ENCODE data around the gene ZNF878. TPM values are rescaled to one million over a fixed set of nuclear protein-coding genes. Genes with fewer than 3 reads are reported as not detected.
"Not testable (repeated sequence)": the region's sequence is repeated elsewhere in the genome, so short reads cannot be mapped to it uniquely, and the experiment has no call there.

The ZNF878 gene
- total RNA-seq (2014; rRNA removed; shearing (Covaris generic)): 0.79 and 1.5 TPM in 2 replicates

DNA sequence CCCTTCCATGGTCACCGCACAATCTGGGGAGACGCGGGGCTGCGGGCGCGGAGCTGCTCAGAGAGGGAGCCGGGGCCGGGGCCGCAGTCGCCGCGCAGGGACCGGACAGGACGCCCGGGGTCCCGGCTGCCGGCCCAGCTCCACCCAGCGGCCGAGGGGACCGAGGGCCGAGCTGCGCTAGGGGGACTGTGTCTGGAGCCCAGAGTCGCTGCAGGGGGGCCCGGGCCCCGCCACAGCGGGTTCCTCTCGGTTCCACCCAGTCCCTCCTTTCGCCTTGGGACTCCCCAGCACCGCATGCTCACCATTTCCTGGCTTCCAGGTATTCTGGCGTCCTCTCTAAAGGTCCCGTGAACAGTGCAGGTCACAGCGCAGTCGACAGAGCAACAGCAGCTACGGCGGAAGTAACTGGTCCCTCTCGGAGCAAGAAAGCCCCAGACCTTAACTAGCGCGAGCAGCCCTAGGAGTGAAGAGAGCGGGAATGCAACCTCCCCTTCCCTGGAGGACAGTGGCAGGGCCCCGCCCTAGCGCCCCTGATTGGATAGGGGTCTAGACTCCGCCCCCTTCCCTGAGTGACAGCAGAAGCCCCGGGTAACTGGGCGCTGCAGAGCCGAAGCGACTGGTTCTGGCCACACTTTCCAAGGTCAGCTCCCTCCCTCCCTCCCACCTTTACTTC, at the start of gene ZNF878:
Gene ZNF878, minus strand, starts transcription at position 465 of the 673 bp plus-strand sequence. Its CDS starts 160 bp downstream, at position 305.
- peak; percentile 81 for DNase-seq (ENCODE audit: low spot score)

DNA sequence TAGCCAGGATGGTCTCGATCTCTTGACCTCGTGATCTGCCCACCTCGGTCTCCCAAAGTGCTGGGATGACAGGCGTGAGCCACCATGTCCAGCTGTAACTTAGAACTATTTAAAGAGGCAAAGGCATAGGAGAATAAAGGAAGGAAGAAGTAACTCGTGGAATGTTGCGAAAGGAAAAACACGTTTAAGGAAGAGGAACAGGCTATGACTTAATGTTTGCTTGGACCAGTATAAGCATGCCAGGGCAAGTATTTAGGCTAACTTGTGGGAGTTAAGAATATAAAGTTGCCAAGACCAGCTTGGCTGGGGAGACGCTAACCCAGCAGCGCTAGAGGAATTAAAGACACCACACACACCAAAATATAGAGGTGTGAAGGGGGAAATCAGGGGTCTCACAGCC, 45.3 kb upstream of the ZNF878 start:
- no peak for DNase-seq (ENCODE audit: low spot score)

DNA sequence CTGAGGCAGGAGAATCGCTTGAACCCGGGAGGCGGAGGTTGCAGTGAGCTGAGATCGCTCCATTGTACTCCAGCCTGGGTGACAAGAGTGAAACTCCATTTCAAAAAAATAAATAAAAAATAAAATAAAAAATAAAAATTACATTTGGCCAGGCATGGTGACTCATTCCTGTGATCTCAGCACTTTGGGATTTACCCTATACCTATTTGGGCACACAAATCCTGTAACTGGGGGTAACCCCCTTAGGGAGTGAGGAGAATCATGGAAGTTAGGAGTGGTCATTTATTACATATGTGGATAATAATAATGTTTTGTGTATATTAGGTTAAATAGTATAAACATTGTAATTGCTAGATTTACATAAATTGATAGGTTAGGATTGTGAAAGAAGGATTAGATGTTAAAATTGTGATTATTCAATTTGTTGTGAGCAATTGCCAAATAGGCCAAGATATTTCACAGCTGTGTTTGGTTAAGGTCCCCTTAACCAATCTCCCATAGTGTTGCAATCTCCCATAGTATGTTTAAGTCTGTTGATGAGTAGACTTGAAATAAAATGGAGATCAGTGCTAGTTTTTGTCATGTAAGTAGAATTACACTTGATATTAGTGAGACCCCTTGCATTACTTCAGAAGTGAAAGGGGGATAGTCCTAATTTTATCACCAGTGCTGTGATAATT, 42.5 kb upstream of the ZNF878 start:
- no peak for DNase-seq (ENCODE audit: low spot score)

- DNase-seq (ENCODE audit: low spot score): no peak
Observed at GRCh38 chr19:12093777-12094176, 41.0 kb upstream of the ZNF878 start.

DNA sequence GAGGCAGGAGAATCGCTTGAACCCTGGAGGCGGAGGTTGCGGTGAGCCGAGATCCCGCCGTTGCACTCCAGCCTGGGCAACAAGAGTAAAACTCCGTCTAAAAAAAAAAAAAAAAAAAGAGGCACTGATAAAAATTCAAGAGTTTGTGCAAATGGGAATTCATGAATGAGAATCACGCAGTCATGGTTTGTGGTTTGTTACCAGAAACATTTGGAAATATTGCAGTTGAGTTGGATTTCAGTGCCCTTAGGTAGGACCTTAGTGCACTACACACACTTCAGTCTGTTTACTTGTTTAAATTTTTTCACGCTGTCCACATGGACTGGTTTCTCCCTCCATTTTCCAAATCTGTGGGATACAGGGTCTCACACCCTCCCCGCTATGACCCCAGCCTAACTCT, 40.2 kb upstream of the ZNF878 start:
- no peak for DNase-seq (ENCODE audit: low spot score)

DNA sequence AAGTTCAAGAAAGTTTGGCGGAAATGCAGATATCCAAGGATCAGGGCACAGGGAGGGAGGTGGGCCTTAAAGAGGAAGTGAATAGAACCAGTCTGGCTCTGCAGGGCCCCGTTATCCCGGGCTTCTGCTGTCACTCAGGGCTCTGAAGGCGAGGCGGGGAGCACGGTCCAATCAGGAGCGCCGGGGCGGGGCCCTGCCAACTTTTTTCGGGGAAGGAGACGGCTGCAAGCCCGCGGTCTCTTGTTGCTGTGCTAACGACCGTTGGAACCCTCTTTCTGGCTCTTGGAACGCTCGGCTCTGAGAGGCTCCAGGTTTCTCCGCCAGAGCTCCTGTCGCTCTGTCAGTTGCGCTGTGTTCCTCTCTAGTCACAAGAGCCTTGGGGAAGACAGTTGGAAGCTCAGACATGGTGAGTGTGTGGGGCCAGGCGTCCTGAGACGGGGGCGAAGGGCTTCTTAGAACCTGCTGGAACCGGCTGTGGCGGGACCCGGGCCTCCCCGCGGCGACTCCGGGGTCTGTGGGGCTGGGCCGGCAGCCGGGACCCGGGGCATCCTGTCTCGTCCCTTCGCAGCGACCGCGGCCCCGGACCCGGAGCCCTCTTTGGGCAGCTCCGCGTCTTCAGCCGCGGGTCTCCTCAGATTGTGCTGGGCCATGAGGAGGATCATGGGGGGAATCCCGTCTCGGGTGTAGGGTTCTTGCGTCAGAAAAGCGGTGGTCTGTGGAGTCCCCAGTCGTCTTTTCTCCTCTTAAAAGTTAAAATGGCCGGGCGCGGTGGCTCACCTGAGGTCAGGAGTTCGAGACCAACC, 39.5 kb upstream of the ZNF878 start:
- DNase-seq (ENCODE audit: low spot score): peak; percentile 73

DNA sequence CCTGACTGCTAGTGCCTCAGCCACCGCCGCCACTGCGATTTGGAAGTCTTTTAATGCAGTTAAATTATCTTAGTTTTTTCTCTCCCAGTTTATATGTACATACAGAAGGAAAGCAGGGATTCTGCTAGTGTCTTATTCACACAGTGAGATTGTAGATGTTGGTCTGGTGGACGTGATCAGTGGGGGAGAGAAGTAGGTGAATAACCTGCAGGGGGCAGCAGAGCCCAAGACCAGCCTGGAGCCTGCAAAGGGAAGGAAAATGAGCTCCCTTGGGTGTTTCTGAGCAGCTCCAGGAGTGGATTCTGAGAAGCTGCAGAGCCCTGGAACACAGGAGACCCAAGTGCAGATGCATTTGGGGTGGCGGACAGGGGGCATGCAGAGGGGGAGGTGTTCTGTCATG, 38.0 kb upstream of the ZNF878 start:
- peak; percentile 43 for DNase-seq (ENCODE audit: low spot score)

DNA sequence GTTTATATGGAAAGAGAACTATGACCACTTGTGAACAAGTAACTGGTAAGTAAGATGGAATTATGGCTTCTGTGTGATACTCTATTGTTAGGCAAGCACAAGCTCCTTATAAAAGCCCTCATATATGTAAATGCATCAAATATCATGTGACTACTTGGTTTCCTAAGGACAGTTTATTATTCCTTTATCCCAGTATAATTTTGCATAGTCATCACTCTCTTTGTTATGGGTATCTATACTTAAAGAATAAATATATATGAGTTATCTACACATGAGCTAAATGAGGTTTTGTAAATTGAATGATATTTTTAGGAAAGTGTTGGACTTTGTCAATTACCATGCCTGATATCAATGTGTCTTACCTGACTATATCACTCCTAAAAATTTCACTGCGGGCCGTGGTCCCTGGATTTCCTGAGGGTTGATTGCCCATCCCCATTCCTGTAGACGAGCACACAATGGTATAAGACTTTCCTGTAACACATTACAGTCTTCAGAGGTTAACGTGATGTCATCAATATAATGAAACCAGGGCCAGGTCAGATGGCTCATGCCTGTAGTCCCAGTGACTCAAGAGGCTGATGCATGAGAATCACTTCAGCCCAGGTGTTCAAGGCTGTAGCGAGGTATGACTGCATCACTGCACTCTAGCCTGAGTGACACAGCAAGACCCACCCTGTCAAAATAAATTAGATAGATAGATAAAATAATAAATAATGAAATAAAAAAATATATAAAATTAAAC, 32.5 kb upstream of the ZNF878 start:
- DNase-seq (ENCODE audit: low spot score): no peak

- not testable (repeated sequence) for DNase-seq (ENCODE audit: low spot score)
Observed at GRCh38 chr19:12083336-12083735, 30.6 kb upstream of the ZNF878 start.

DNA sequence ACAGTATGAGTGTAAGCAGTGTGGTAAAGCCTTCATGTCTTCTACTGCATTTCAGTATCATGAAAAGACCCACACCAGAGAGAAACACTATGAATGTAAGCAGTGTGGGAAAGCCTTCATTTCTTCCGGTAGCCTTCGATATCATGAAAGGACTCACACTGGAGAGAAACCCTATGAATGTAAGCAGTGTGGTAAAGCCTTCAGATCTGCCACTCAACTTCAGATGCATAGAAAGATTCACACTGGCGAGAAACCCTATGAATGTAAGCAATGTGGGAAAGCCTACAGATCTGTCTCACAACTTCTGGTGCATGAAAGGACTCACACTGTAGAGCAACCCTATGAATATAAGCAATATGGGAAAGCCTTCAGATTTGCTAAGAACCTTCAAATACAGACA, 24.6 kb upstream of the ZNF878 start:
- no peak for DNase-seq (ENCODE audit: low spot score)

- not testable (repeated sequence) for DNase-seq (ENCODE audit: low spot score)
Observed at GRCh38 chr19:12076331-12076730, 23.6 kb upstream of the ZNF878 start.

- no peak for DNase-seq (ENCODE audit: low spot score)
Observed at GRCh38 chr19:12075538-12076139, 22.9 kb upstream of the ZNF878 start.

DNA sequence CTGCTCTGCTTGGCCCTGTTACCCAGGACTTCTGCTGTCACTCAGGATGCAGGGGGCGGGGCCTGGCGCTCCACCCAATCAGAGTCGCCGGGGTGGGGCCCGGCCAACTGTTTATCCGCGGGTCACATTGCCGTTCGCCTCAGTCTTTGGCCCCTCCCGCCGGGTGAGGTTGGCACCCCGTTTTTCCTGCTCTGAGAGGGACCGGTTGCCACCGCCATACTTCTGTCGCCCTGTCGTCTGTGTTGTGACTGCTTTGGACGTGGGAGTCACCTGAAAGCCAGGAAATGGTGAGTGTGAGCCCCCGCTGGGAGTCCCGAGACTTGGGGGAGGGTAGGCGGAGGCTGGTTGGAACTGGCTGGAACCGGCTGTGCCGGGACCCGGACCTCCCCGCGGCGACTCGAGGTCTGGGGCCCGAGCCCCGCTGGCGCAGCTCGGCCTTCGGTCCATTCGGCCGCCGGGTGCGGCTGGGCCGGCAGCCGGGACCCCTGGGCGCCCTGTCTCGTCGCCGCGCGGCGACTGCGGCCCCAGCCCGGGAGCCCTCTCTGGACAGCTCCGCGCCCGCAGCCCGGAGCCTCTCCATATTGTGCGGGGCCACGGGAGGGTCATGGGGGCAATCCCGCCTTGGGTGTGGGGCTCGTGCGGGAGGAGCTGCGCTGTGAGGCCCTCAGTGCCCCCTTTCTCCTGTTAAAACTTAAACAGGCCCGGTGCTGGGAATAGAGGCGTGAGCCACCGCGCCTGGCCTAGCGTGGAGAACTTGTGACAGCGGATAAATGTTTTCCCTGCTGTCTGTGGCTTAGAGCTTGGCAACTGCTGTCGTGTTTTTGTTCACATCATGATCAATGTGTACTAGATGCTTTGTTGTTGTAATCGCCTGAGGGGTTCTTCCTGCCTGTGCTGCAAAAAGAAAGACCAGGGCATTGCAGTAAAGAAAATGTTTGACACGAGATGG, 12.1 kb upstream of the ZNF878 start, which contains the start of gene ZNF844:
Gene ZNF844, plus strand, starts transcription at position 142 of the 949 bp plus-strand sequence. Its CDS starts 143 bp downstream, at position 285.
- DNase-seq (ENCODE audit: low spot score): no peak

DNA sequence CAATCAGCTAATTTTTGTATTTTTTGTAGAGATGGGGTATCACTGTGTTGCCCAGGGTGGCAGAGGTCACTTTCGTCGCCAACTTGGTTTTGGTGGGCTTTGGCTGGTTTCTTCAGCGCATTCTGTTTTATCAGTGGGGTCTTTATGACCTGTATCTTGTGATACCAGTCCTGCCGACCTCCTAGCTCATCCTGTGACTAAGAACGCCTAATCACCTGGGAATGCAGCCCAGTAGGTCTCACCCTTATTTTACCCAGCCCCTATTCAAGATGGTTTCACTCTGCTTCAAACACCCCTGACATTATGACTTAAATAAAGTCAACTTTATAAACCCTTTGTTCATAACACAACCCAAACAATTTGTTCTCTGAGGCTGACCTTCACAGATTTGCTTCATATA, 3.0 kb upstream of the ZNF878 start:
- DNase-seq (ENCODE audit: low spot score): no peak

DNA sequence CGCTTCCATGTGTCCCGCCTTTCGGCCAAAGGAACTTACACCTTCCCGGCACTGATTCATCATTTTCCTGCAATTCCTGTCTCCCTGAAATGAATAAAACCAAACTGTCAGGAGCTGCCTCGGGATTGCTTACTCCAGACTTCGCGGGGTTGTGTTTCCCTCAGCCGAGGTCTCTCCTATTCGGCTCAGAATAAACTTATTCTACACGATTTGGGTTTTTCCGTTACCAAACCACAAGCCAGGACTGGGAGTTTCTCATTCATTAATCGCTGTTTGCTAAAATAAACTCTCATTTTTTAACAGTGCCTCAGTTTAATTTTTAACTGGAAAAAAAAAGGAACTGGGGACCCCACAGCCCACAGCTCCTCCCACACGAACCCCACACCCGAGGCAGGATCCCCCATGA, 667 bp downstream of the ZNF878 start:
- DNase-seq (ENCODE audit: low spot score): no peak

GRCh38 chr19:12047868-12048267, 4.9 kb downstream of the ZNF878 start:
- no peak for DNase-seq (ENCODE audit: low spot score)

GRCh38 chr19:12043752-12044422, 8.9 kb downstream of the ZNF878 start:
- no peak for DNase-seq (ENCODE audit: low spot score)

DNA sequence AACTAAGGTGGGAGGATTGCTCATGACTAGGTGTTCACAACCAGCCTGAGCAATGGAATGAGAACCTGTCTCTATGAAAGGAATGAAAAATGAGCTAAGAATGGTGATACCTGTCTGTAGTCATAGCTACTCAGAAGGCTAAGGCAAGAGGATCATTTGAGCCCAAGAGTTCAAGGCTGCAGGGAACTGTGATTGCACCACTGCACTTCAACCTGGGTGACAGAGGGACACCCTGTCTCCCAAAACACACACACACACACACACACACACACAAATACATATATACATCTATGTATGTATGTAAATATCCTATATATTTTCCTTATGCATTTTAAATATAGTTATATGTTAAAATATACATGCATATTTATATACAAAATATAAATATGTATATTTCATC, 9.9 kb downstream of the ZNF878 start:
- no peak for DNase-seq (ENCODE audit: low spot score)
